Measurements from ENCODE around the gene NIPAL4. TPM values are rescaled to one million over a fixed set of nuclear protein-coding genes. Genes with fewer than 3 reads are reported as not detected.

Gene NIPAL4
- total RNA-seq, 1 experiment from 2014 or later = 0.24 TPM

DNA sequence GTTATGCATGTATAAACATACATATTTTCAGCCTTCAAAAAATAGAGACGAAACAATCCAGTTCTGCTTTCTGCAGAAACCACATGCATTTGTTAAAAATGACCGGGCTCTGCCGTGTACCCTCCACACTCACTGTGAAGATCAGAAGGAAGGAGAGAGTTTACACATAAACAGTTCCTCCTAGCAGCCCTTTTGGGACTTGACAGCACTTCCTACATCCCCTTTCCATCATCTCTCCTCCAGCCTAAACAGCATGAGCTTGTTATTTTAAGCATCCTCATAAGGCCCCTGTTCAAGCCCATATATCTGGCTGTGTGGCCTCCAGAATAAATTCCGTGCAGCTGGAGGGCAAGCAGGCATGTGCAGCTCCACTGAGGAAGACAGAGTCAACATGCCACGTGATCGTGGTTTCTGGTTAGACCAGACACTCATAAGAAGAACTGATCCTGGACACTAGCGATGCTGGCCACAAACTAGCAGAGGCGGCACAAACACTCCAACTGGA, 42.2 kb downstream of the NIPAL4 start:
- CTCF ChIA-PET = no interaction called here
- no peak for DNase-seq
- no peak overlapping the region for H3K4me3 ChIP-seq
- TF ChIP-seq EZH2 (IDR thresholded peaks at IDR 0.05; ENCODE audit: low read depth) = no peak
- TF ChIP-seq, protein P1, sequence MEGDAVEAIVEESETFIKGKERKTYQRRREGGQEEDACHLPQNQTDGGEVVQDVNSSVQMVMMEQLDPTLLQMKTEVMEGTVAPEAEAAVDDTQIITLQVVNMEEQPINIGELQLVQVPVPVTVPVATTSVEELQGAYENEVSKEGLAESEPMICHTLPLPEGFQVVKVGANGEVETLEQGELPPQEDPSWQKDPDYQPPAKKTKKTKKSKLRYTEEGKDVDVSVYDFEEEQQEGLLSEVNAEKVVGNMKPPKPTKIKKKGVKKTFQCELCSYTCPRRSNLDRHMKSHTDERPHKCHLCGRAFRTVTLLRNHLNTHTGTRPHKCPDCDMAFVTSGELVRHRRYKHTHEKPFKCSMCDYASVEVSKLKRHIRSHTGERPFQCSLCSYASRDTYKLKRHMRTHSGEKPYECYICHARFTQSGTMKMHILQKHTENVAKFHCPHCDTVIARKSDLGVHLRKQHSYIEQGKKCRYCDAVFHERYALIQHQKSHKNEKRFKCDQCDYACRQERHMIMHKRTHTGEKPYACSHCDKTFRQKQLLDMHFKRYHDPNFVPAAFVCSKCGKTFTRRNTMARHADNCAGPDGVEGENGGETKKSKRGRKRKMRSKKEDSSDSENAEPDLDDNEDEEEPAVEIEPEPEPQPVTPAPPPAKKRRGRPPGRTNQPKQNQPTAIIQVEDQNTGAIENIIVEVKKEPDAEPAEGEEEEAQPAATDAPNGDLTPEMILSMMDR (conservative IDR thresholded peaks at IDR 0.05) = no peak
- no peaks in the 10 kb centered on the region for H3K36me3 ChIP-seq (ENCODE audit: low read depth)
- no peak overlapping the region for H3K4me2 ChIP-seq
- no peaks in the 10 kb centered on the region for H3K9me2 ChIP-seq (ENCODE audit: insufficient read depth)
- no peak overlapping the region for H2AFZ ChIP-seq
- no peaks in the 10 kb centered on the region for H3F3A ChIP-seq (ENCODE audit: insufficient read depth, low read depth)
- no peaks in the 10 kb centered on the region for H3K9me3 ChIP-seq (ENCODE audit: insufficient read depth, low read depth)
- no peaks in the 10 kb centered on the region for H3K27me3 ChIP-seq (ENCODE audit: insufficient read depth, low read depth)
- POLR2A ChIA-PET (ENCODE audit: unreplicated experiment) = no interaction called here
- no peaks in the 10 kb centered on the region for H3K4me1 ChIP-seq (replicated peaks; ENCODE audit: insufficient read depth)
- no peak overlapping the region for H3K27ac ChIP-seq
- intact Hi-C loops (cut with micrococcal nuclease; ENCODE audit: unreplicated experiment) = no loop called here
- H3K79me2 ChIP-seq (ENCODE audit: low read depth) = no peaks in the 10 kb centered on the region
- BruUV-seq (replicated peaks) = no TSS peak
- H4K20me1 ChIP-seq (ENCODE audit: insufficient read depth) = no peaks in the 10 kb centered on the region

DNA sequence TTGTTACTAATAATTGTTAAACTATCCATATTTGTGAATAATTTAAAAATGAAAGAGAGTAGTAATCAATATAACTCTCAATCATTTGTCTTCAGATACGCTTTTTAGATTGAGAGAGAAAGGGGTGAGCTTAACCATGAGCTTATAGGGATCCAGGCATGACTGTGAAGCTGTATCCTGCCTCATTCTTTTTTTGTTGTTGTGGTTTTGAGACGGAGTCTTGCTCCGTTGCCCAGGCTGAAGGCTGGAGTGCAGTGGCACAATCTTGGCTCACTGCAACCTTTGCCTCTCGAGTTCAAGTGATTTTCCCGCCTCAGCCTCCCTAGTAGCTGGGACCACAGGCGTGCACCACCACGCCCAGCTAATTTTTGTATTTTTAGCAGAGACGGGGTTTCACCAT, 44.0 kb downstream of the NIPAL4 start:
- Histone ChIP-seq H3K27me3 (ENCODE audit: insufficient read depth, low read depth) (no peaks in the 10 kb centered on the region), H3K79me2 (ENCODE audit: low read depth) (no peaks in the 10 kb centered on the region), H3F3A (ENCODE audit: insufficient read depth, low read depth) (no peaks in the 10 kb centered on the region), H3K9me2 (ENCODE audit: insufficient read depth) (no peaks in the 10 kb centered on the region), H2AFZ (no peak overlapping the region), H3K4me1 (replicated peaks; ENCODE audit: insufficient read depth) (0 out of 2 replicates have a peak, but pooled peaks cover 5% of the 10 kb centered on the region), H3K4me3 (no peak overlapping the region), H3K36me3 (ENCODE audit: low read depth) (no peaks in the 10 kb centered on the region), H4K20me1 (ENCODE audit: insufficient read depth) (no peaks in the 10 kb centered on the region), H3K9me3 (ENCODE audit: insufficient read depth, low read depth) (no peaks in the 10 kb centered on the region), H3K27ac (no peak overlapping the region), H3K4me2 (no peak overlapping the region)
- POLR2A ChIA-PET (ENCODE audit: unreplicated experiment) = no interaction called here
- intact Hi-C loops (cut with micrococcal nuclease; ENCODE audit: unreplicated experiment) = no loop called here
- DNase-seq = no peak
- no peak for TF ChIP-seq EZH2 (IDR thresholded peaks at IDR 0.05; ENCODE audit: low read depth)
- TF ChIP-seq, protein P1 (conservative IDR thresholded peaks at IDR 0.05) = no peak
- CTCF ChIA-PET = no interaction called here
- no TSS peak for BruUV-seq (replicated peaks)

DNA sequence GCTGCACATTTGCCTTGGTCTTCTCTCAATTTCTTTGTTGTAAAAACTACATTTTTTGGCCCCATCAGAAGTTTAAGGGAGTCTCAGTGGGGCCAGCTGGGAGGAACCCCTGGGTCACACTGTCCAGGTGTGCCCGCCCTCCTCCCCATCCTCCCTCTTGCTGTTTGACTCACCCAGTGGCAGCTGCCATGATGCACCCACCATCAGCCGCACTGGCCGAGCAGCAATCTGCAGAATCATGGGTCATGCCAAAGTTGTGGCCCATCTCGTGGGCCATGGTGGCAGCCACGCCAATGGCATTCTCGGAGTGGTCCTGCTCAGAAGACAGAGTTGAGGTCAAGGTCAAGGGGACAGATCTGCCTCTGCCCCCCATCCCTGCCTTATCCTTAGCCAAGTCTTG, 45.5 kb downstream of the NIPAL4 start:
- H3K79me2 ChIP-seq (ENCODE audit: low read depth) = no peaks in the 10 kb centered on the region
- H3K9me2 ChIP-seq (ENCODE audit: insufficient read depth) = no peaks in the 10 kb centered on the region
- H3K27ac ChIP-seq = no peak overlapping the region
- POLR2A ChIA-PET (ENCODE audit: unreplicated experiment) = interaction anchor here (0.7 kb wide), 1 partner anchor 115 kb away, joined by 10 read pairs; no protein-coding TSS in a partner anchor
- peaks cover 6% of the 10 kb centered on the region; the same call in 1 of the 2 replicates for H3K4me1 ChIP-seq (replicated peaks; ENCODE audit: insufficient read depth)
- CTCF ChIA-PET = no interaction called here
- H2AFZ ChIP-seq = no peak overlapping the region
- no peaks in the 10 kb centered on the region for H3K36me3 ChIP-seq (ENCODE audit: low read depth)
- H3K4me2 ChIP-seq = no peak overlapping the region
- H4K20me1 ChIP-seq (ENCODE audit: insufficient read depth) = no peaks in the 10 kb centered on the region
- no peak overlapping the region for H3K4me3 ChIP-seq
- TF ChIP-seq EZH2 (IDR thresholded peaks at IDR 0.05; ENCODE audit: low read depth) = no peak
- TF ChIP-seq, protein P1 (conservative IDR thresholded peaks at IDR 0.05) = no peak
- no peaks in the 10 kb centered on the region for H3K9me3 ChIP-seq (ENCODE audit: insufficient read depth, low read depth)
- intact Hi-C loops (cut with micrococcal nuclease; ENCODE audit: unreplicated experiment) = no loop called here
- H3F3A ChIP-seq (ENCODE audit: insufficient read depth, low read depth) = no peaks in the 10 kb centered on the region
- DNase-seq = no peak
- no TSS peak for BruUV-seq (replicated peaks)
- no peaks in the 10 kb centered on the region for H3K27me3 ChIP-seq (ENCODE audit: insufficient read depth, low read depth)

All from PC-9 (cell line).